GM19025 (cell line): ENCODE measurements around the gene TPBG.
"Not testable (repeated sequence)": the region's sequence is repeated elsewhere in the genome, so short reads cannot be mapped to it uniquely, and the experiment has no call there.

Experiments
- ATAC-seq: cut with Tn5 transposase; IDR thresholded peaks from one replicate; pipeline ENCODE4 v1.9.1; 2021; ENCODE audit warnings: mild to moderate bottlenecking, low read depth, moderate library complexity; ENCODE audit not compliant: unreplicated experiment

The TPBG gene

GRCh38 chr6:82374516-82374915 is 10.9 kb downstream of the TPBG start:
- no peak for ATAC-seq

GRCh38 chr6:82376636-82377035 is 13.0 kb downstream of the TPBG start:
- ATAC-seq, result no peak

- no peak for ATAC-seq
Measured at GRCh38 chr6:82380566-82381185, 17.1 kb downstream of the TPBG start.

GRCh38 chr6:82381278-82381677 is 17.7 kb downstream of the TPBG start:
- ATAC-seq, result peak; percentile 71

- ATAC-seq, result no peak
Measured at GRCh38 chr6:82385102-82385501, 21.5 kb downstream of the TPBG start.

GRCh38 chr6:82385546-82385945 is 21.9 kb downstream of the TPBG start:
- ATAC-seq, result no peak

- no peak for ATAC-seq
Measured at GRCh38 chr6:82385961-82386360, 22.3 kb downstream of the TPBG start.

- ATAC-seq, result not testable (repeated sequence)
Measured at GRCh38 chr6:82394770-82395169, 31.2 kb downstream of the TPBG start.

- ATAC-seq, result no peak
Measured at GRCh38 chr6:82396964-82397751, 33.5 kb downstream of the TPBG start.

- no peak for ATAC-seq
Measured at GRCh38 chr6:82397962-82398692, 34.5 kb downstream of the TPBG start.

- ATAC-seq, result no peak
Measured at GRCh38 chr6:82408952-82409431, 45.4 kb downstream of the TPBG start.

GRCh38 chr6:82410151-82410648 is 46.6 kb downstream of the TPBG start:
- ATAC-seq, result no peak

- no peak for ATAC-seq
Measured at GRCh38 chr6:82413868-82414267, 50.3 kb downstream of the TPBG start.

- ATAC-seq, result no peak
Measured at GRCh38 chr6:82415820-82416219, 52.2 kb downstream of the TPBG start.

- no peak for ATAC-seq
Measured at GRCh38 chr6:82416346-82416745, 52.7 kb downstream of the TPBG start.
